CD4-positive, CD25-positive, alpha-beta regulatory T cell (primary cell): ENCODE results near the gene VSIG10L. TPM values are rescaled to one million over a fixed set of nuclear protein-coding genes. Genes with fewer than 3 reads are reported as not detected.

Experiments
- ATAC-seq, 2 donors: fragments of 150-1000 bp; cut with Tn5 transposase; one replicate each; pipeline ENCODE4 v1.10.0; 2021; ENCODE audit warnings: low read depth in 2 of 2, moderate number of reproducible peaks in 2 of 2, moderate library complexity in 1 of 2
- DNase-seq, 3 donors: peaks; one replicate each; pipeline versions ENCODE4 v3.0.0 to v3.0.0-alpha.2; 2012 to 2022; ENCODE audit warnings: mixed read lengths in 1 of 3
- H3K27ac ChIP-seq: one replicate; pipeline ENCODE4 v1.7.0; 2013; ENCODE audit warnings: mild to moderate bottlenecking, low read length; ENCODE audit not compliant: insufficient read depth, poor library complexity, severe bottlenecking
- H3K27me3 ChIP-seq: one replicate; pipeline ENCODE4 v1.7.0; 2013; ENCODE audit warnings: low read length; ENCODE audit not compliant: control insufficient read depth, insufficient read depth
- H3K36me3 ChIP-seq: one replicate; pipeline ENCODE4 v1.7.0; 2013; ENCODE audit warnings: mild to moderate bottlenecking, low read length, moderate library complexity; ENCODE audit not compliant: control insufficient read depth, insufficient read depth
- H3K4me1 ChIP-seq: 2 replicates; pipeline ENCODE4 v1.7.0; 2013; ENCODE audit warnings: mild to moderate bottlenecking, low read length; ENCODE audit not compliant: insufficient read depth, control insufficient read depth, poor library complexity, severe bottlenecking
- H3K4me3 ChIP-seq: one replicate; pipeline ENCODE4 v1.7.0; 2013; ENCODE audit warnings: low read depth, mild to moderate bottlenecking, low read length, moderate library complexity
- H3K9me3 ChIP-seq, 2 experiments: 1 replicate in 1 of 2; 2 replicates in 1 of 2; pipeline ENCODE4 v1.7.0; 2013; ENCODE audit warnings: low read length in 2 of 2, mild to moderate bottlenecking in 1 of 2, moderate library complexity in 1 of 2; ENCODE audit not compliant: control insufficient read depth in 2 of 2
- H3K27ac Mint-ChIP-seq, 3 donors: one replicate each; pipeline ENCODE4 v1.8.0; 2020 to 2022; ENCODE audit warnings: mild to moderate bottlenecking in 3 of 3, mixed read lengths in 3 of 3, moderate library complexity in 2 of 3
- H3K27me3 Mint-ChIP-seq: one replicate; pipeline ENCODE4 v1.8.0; 2022; ENCODE audit warnings: mild to moderate bottlenecking, mixed read lengths
- H3K36me3 Mint-ChIP-seq: one replicate; pipeline ENCODE4 v1.8.0; 2020; ENCODE audit warnings: mixed read lengths
- H3K4me1 Mint-ChIP-seq, 4 donors: one replicate each; pipeline ENCODE4 v1.8.0; 2020 to 2022; ENCODE audit warnings: mixed read lengths in 4 of 4, mild to moderate bottlenecking in 1 of 4
- H3K4me3 Mint-ChIP-seq, 4 donors: one replicate each; pipeline ENCODE4 v1.8.0; 2020 to 2022; ENCODE audit warnings: mild to moderate bottlenecking in 4 of 4, mixed read lengths in 4 of 4, moderate library complexity in 3 of 4
- H3K9me3 Mint-ChIP-seq, 7 donors: one replicate each; pipeline ENCODE4 v1.8.0; 2020 to 2022; ENCODE audit warnings: mixed read lengths in 7 of 7, mild to moderate bottlenecking in 3 of 7, moderate library complexity in 2 of 7
- polyA plus RNA-seq, 4 donors: library from polyadenylated mRNA; unstranded; fragments of 300-500 nt; fragmentation: Illumina TruSeq; gene quantifications; one replicate each; pipeline ENCODE4 v1.2.3, GENCODE V29; 2021
- total RNA-seq: library from RNA; stranded (reverse); gene quantifications from one replicate; pipeline ENCODE4 v1.2.3, GENCODE V29; 2022

Gene VSIG10L
- total RNA-seq (0.27 TPM), polyA plus RNA-seq (under 1 TPM in 2 of 4 donors, not detected in 2; 0.15 to 0.37 TPM)

GRCh38 chr19:51341976-51342580 lies at the start of gene VSIG10L:
VSIG10L (minus strand) TSS chr19:51342139; CDS start chr19:51342124, 15 bp downstream.
- ATAC-seq: no peak
- H3K4me3 Mint-ChIP-seq: peak within 1 kb of the TSS; percentile 52 to 78 (median 64)
- H3K36me3 Mint-ChIP-seq: peaks cover 4% of the 10 kb centered on the region
- Histone ChIP-seq H3K9me3 (no peaks in the 10 kb centered on the region), H3K36me3 (peaks cover 15% of the 10 kb centered on the region), H3K27ac (no peak within 1 kb of the TSS), H3K27me3 (no peaks in the 10 kb centered on the region), H3K4me1 (peaks cover 17% of the 10 kb centered on the region), H3K4me3 (no peak within 1 kb of the TSS)
- DNase-seq: no peak
- H3K27ac Mint-ChIP-seq: peak within 1 kb of the TSS in 2 of 3 donors; percentile 32 to 65
- H3K9me3 Mint-ChIP-seq: no peaks in the 10 kb centered on the region
- peaks cover 5% of the 10 kb centered on the region for H3K27me3 Mint-ChIP-seq
- H3K4me1 Mint-ChIP-seq: peaks cover 0 to 18% (median 11%) of the 10 kb centered on the region in 4 donors

DNA sequence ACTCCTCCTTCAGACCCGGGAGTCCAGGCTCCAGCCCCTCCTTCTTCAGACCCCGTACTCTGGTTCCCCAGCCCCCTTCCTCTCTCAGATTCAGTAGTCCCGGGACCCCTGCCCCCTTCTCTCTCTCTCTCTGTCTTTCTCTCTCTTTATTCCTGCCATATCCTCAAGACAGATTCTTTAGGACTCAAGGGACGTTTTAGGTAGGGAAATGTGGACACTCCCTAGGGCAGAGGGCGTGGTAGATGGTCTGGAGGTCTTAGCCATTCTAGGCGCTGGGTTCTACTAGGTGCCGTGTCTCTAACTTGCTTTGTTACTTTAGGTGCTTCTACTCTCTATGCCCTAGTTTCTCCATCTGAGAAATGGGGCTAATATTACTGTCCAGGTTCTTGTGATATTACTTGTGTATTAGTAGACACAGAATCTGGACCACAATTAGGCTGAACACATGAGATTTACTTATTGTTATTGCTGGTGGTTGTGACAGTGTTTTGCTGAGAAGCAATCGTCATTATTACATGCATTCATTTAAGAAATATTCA lies 49.2 kb upstream of the VSIG10L start:
- peak overlapping the region in 1 of 4 donors; percentile 81 for H3K4me3 Mint-ChIP-seq

DNA sequence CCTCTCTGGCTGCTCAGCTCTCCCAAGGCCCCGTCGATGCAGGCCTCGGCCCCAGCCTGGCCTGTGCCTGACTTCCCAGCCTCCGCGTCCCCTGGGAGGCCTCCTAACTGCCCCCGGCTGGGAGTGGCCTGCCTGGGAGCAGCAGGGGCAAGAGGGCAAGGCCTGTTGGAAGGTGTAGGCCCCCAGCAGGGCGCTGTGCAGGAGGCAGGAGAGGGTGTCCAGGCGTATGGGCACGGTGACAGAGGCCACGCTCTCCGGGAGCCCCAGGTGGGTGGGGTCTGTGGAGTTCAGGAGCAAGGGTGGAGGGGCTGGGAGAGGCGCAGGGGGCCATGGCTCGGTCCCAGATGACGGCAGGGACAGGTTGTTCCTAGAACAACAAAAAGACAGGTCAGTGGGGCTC lies 47.2 kb upstream of the VSIG10L start:
- Mint-ChIP-seq H3K9me3 (no peaks in the 10 kb centered on the region), H3K27me3 (no peaks in the 10 kb centered on the region), H3K27ac (no peak overlapping the region), H3K4me3 (no peak overlapping the region), H3K4me1 (peaks cover 3 to 13% (median 7%) of the 10 kb centered on the region in 4 donors), H3K36me3 (no peaks in the 10 kb centered on the region)
- Histone ChIP-seq H3K9me3 (no peaks in the 10 kb centered on the region), H3K4me1 (no peaks in the 10 kb centered on the region), H3K27me3 (no peaks in the 10 kb centered on the region), H3K27ac (no peak overlapping the region), H3K4me3 (no peak overlapping the region), H3K36me3 (no peaks in the 10 kb centered on the region)
- no peak for ATAC-seq
- no peak for DNase-seq

More for the DNA sequence above, 49.2 kb upstream of the VSIG10L start:
- no peaks in the 10 kb centered on the region for H3K9me3 ChIP-seq
- Mint-ChIP-seq H3K27me3 (no peaks in the 10 kb centered on the region), H3K27ac (no peak overlapping the region), H3K36me3 (no peaks in the 10 kb centered on the region), H3K4me1 (peaks cover 6 to 22% (median 13%) of the 10 kb centered on the region in 4 donors), H3K9me3 (no peaks in the 10 kb centered on the region)
- H3K4me3 ChIP-seq: no peak overlapping the region
- no peaks in the 10 kb centered on the region for H3K27me3 ChIP-seq
- H3K27ac ChIP-seq: no peak overlapping the region
- peaks cover 7% of the 10 kb centered on the region for H3K4me1 ChIP-seq
- no peak for ATAC-seq
- no peak for DNase-seq
- no peaks in the 10 kb centered on the region for H3K36me3 ChIP-seq

DNA sequence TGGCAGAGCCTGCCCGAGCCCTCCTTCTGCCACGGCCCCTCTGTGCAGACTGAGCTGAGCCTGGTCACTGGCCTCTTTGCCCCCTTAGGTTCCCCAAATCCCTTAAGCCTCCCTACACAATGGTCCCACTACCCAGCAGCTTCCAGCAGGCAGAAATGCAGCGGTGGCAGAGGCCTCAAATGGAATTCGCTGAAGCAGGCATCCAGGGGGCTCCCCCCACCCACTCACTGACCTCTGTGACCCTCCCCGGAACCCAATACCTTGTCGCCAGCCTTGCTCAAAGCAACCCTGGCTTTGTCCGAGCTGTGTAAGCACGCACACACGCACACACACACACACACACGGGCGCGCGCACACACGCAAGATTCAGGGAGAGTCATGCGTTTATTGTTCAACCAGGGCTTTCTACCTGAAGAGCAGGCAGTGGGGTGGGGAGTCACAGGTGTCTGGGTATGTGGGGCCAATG lies 46.0 kb upstream of the VSIG10L start, which contains the start of gene LIM2:
LIM2 (minus strand) TSS at position 51 of the 466 bp plus-strand sequence. CDS start 531 bp downstream, outside the sequence.
- no peaks in the 10 kb centered on the region for H3K9me3 Mint-ChIP-seq
- no peak within 1 kb of the TSS for H3K4me3 Mint-ChIP-seq
- H3K27ac Mint-ChIP-seq: no peak within 1 kb of the TSS
- H3K36me3 ChIP-seq: no peaks in the 10 kb centered on the region
- no peaks in the 10 kb centered on the region for H3K4me1 ChIP-seq
- DNase-seq (no peak), ATAC-seq (no peak)
- no peak within 1 kb of the TSS for H3K27ac ChIP-seq
- H3K4me3 ChIP-seq: no peak within 1 kb of the TSS
- H3K4me1 Mint-ChIP-seq: peaks cover 0 to 7% (median 3%) of the 10 kb centered on the region in 4 donors
- no peaks in the 10 kb centered on the region for H3K9me3 ChIP-seq
- H3K36me3 Mint-ChIP-seq: no peaks in the 10 kb centered on the region
- H3K27me3 Mint-ChIP-seq: no peaks in the 10 kb centered on the region
- no peaks in the 10 kb centered on the region for H3K27me3 ChIP-seq

DNA sequence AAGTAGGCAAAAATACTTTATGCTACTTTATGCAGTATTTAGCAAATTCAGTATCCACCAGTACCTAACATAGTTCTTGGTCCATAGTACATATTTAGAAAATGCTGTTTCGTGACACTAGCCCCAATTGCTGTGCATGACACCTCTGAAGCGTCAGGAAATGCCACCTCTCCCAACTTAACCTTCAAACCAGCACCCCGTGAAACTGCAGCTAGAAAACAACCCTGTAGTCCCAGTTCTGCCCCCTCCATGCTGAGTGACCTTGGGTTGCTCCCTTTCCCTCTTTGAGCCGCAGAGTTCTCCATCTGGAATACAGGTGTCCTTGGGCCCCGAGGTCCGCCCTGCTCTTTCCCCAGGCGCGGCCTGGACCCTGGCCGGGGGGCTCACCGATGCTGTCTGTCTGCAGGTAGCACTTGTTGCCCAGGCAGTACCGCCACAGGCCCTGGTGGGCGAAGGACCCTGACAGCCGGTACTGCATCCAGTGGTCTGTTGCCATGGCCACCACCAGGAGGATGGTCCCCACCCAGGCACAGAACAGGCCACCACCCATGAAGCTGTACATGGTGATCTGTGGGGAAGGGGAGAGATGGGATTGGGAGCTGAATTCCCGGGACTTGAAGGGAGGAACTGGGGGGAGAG lies 45.1 kb upstream of the VSIG10L start:
- no peaks in the 10 kb centered on the region for H3K27me3 Mint-ChIP-seq
- H3K36me3 ChIP-seq: no peaks in the 10 kb centered on the region
- H3K9me3 Mint-ChIP-seq: no peaks in the 10 kb centered on the region
- no peak overlapping the region for H3K27ac Mint-ChIP-seq
- H3K4me3 Mint-ChIP-seq: no peak overlapping the region
- no peaks in the 10 kb centered on the region for H3K9me3 ChIP-seq
- ATAC-seq (no peak), DNase-seq (no peak)
- peaks cover 0 to 7% (median 2%) of the 10 kb centered on the region in 4 donors for H3K4me1 Mint-ChIP-seq
- no peak overlapping the region for H3K4me3 ChIP-seq
- no peak overlapping the region for H3K27ac ChIP-seq
- H3K36me3 Mint-ChIP-seq: no peaks in the 10 kb centered on the region
- H3K4me1 ChIP-seq: no peaks in the 10 kb centered on the region
- H3K27me3 ChIP-seq: no peaks in the 10 kb centered on the region

DNA sequence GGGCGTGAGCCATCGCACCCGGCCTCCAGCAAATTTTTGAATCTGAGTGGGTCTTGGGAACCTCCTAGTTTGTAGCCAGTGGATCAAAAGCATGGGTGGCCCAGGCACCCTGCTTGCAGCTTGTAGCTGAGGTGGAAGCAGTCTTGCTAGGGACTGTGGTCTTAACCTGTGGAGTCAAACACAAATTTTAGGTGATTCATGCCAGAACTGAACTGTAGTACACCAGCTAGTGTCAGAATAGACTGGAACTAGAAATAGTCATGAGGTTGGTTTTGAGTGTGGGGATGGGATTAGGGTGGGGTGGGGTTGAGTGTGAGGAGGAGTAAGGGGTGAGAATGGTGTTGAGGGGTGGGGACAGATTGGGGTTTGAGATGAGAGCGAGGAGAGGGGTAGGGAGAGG lies 40.1 kb upstream of the VSIG10L start:
- no peak overlapping the region for H3K4me3 Mint-ChIP-seq
- no peak overlapping the region for H3K4me3 ChIP-seq
- no peak overlapping the region for H3K27ac Mint-ChIP-seq
- peaks cover 0 to 5% of the 10 kb centered on the region in 2 experiments for H3K9me3 ChIP-seq
- no peaks in the 10 kb centered on the region for H3K27me3 ChIP-seq
- no peaks in the 10 kb centered on the region for H3K36me3 ChIP-seq
- no peaks in the 10 kb centered on the region for H3K27me3 Mint-ChIP-seq
- H3K27ac ChIP-seq: no peak overlapping the region
- no peaks in the 10 kb centered on the region for H3K36me3 Mint-ChIP-seq
- DNase-seq: no peak
- peaks cover 0 to 3% (median 0%) of the 10 kb centered on the region in 7 donors for H3K9me3 Mint-ChIP-seq
- no peaks in the 10 kb centered on the region for H3K4me1 ChIP-seq
- no peak for ATAC-seq
- H3K4me1 Mint-ChIP-seq: peaks cover 0 to 2% (median 0%) of the 10 kb centered on the region in 4 donors

- no peak for DNase-seq
- H3K4me3 ChIP-seq: no peak overlapping the region
- Mint-ChIP-seq H3K36me3 (no peaks in the 10 kb centered on the region), H3K27me3 (no peaks in the 10 kb centered on the region), H3K9me3 (peaks cover 0 to 3% (median 0%) of the 10 kb centered on the region in 7 donors), H3K4me3 (no peak overlapping the region), H3K27ac (no peak overlapping the region), H3K4me1 (peaks cover 0 to 13% (median 7%) of the 10 kb centered on the region in 4 donors)
- no peak overlapping the region for H3K27ac ChIP-seq
- H3K9me3 ChIP-seq: peaks cover 0 to 5% of the 10 kb centered on the region in 2 experiments
- no peaks in the 10 kb centered on the region for H3K36me3 ChIP-seq
- no peak for ATAC-seq
- no peaks in the 10 kb centered on the region for H3K27me3 ChIP-seq
- peaks cover 5% of the 10 kb centered on the region for H3K4me1 ChIP-seq
These were observed 38.4 kb upstream of the VSIG10L start for GRCh38 chr19:51380379-51380778.
